Astrocyte of the cerebellum (primary cell): ENCODE measurements around the gene TTLL9.

ENCODE experiments used
- DNase-seq: peaks from one replicate; pipeline ENCODE4 v3.0.0-alpha.2; 2011; ENCODE audit warnings: low read depth
- H3K4me3 ChIP-seq: 2 replicates; pipeline ENCODE4 v1.5.1; 2011; ENCODE audit warnings: mild to moderate bottlenecking, low read depth, low read length, moderate library complexity
- in situ Hi-C: cut with HindIII; loops from 2 replicates; pipeline ENCODE4 v1.10.0; 2017; ENCODE audit warnings: low sequenced_read_pairs
- TF ChIP-seq, protein P1 (sequence below): IDR thresholded peaks from 2 replicates; pipeline ENCODE4 v1.5.1; 2012; ENCODE audit warnings: low read length, low read depth, moderate library complexity, mild to moderate bottlenecking; ENCODE audit errors: missing control alignments

The TTLL9 gene

DNA sequence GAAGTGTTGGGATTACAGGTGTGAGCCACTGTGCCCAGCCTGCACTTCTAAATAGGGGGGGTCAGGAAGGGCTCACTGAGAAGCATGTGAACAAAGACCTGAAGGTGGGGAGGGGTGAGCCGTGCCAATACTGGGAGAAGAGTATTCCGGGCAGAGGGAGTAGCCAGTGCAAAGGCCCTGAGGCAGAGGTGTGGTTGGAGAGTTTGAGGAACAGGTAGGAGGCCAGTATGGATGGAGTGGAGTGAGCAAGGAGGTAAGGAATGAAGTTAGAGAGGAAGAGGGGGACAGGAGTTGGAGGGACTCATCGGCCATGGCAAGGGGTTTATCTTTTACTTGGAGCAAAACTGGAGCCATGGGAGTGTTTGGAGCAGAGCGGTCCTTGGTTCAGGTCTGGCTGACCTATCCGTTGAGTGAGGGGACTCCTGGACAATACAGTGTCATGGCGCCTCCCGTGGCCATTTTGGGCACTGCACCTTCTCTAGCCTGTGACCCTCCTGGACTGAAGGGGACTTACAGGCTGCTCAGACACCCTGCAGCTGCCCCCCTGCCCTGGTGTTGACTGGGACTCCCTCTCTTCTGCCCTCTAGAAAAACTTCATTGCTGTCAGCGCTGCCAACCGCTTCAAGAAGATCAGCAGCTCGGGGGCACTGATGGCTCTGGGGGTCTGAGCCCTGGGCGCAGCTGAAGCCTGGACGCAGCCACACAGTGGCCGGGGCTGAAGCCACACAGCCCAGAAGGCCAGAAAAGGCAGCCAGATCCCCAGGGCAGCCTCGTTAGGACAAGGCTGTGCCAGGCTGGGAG lies 37.1 kb upstream of the TTLL9 start:
- in situ Hi-C loops, result no loop called here
- TF ChIP-seq, protein P1, sequence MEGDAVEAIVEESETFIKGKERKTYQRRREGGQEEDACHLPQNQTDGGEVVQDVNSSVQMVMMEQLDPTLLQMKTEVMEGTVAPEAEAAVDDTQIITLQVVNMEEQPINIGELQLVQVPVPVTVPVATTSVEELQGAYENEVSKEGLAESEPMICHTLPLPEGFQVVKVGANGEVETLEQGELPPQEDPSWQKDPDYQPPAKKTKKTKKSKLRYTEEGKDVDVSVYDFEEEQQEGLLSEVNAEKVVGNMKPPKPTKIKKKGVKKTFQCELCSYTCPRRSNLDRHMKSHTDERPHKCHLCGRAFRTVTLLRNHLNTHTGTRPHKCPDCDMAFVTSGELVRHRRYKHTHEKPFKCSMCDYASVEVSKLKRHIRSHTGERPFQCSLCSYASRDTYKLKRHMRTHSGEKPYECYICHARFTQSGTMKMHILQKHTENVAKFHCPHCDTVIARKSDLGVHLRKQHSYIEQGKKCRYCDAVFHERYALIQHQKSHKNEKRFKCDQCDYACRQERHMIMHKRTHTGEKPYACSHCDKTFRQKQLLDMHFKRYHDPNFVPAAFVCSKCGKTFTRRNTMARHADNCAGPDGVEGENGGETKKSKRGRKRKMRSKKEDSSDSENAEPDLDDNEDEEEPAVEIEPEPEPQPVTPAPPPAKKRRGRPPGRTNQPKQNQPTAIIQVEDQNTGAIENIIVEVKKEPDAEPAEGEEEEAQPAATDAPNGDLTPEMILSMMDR, result peak; percentile 88
- no peak overlapping the region for H3K4me3 ChIP-seq
- DNase-seq, result no peak

GRCh38 chr20:31833931-31834521 lies 36.4 kb upstream of the TTLL9 start:
- no peak for DNase-seq
- TF ChIP-seq, protein P1, result no peak
- no peak overlapping the region for H3K4me3 ChIP-seq
- in situ Hi-C loops, result no loop called here

GRCh38 chr20:31835554-31835953 lies 34.9 kb upstream of the TTLL9 start:
- DNase-seq, result no peak
- in situ Hi-C loops, result no loop called here
- TF ChIP-seq, protein P1, result no peak
- H3K4me3 ChIP-seq, result no peak overlapping the region

DNA sequence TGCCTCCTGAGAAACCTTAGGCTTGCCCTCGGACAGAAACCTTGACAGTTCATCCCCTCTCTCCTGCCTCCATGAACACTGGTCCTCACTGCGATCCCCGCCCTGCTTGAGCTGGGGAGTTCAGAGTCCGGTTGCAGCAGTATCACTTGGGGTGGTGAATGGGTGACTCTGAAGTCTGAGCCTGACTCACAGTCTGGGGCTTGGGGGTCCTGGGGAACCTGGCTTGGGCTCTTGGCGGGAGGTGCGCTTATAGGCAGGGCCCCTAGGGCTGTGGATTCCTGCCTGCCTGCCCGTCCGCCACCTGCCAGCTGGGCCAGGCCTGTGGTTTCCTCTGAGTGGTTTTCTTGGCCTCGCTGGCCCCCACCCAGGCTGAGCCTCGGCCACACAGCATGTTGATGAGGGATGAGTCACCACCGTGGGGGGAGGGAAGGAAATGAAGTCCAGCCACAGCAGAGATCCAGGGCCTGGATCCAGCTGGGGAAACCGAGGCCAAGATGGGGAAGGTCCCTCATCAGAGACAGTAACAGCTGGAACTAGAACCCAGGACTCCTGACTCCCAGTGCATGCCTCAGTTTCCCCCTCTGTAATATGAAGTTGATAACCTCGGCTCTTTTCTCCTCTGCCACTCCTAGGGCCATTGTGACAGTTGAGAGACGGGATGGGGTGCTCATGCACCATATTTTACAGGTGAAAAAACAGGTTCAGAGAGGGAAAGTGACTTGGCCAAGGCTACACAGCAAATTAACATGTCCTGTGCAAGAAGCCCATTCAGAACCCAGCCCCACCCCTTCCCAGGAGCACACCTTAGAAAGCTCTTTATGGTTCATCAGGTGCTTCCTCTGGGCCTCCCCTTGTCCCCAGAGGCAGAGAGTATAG lies 34.2 kb upstream of the TTLL9 start:
- H3K4me3 ChIP-seq, result no peak overlapping the region
- TF ChIP-seq, protein P1, result no peak
- peak; percentile 90 for DNase-seq
- in situ Hi-C loops, result no loop called here

DNA sequence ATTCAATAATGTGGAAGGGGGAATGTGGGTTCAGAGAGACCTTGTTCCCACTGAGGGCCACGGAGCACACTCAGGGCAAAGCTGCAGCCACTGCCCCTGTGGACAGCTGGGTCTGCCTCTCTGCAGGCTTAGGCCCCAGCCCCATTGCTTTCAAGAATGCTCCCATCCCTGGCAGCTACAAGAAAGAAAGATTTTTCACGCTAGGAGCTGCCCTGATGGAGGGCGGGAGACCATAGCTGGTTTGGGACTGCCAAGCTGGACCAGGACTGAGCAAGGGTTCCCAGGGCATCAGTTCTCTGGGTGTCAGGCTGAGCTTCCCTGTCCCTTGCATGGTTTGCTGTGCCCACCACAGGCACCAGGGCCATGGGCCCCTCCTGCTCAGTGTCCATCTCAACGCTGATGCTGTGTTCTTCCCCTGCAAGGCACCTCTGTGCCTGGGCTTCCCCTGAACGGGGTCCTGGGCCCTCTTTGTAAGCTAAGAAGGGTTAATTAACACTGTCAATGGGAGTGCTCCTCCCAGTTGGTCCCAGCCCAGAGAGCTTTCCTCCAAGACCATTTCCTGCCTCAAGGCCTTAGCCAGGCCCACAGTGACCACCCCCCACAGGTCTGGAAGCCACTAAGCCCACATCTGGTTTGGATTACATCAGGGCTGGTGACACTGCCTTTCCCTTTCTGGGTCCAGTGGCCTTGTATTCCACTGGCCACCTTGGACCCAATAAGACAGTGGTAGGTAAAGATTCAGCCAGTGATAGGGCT lies 33.4 kb upstream of the TTLL9 start:
- no peak overlapping the region for H3K4me3 ChIP-seq
- no peak for DNase-seq
- in situ Hi-C loops, result no loop called here
- TF ChIP-seq, protein P1, result no peak
